GM18511 (cell line): ENCODE results near the gene CENPH.
"Not testable (repeated sequence)": the region's sequence is repeated elsewhere in the genome, so short reads cannot be mapped to it uniquely, and the experiment has no call there.

Source experiments
- ATAC-seq: cut with Tn5 transposase; IDR thresholded peaks from one replicate; pipeline ENCODE4 v1.9.1; 2021; ENCODE audit warnings: mild to moderate bottlenecking, moderate library complexity; ENCODE audit not compliant: unreplicated experiment

Gene CENPH

GRCh38 chr5:69189162-69190086 lies at the start of gene CENPH:
CENPH (plus strand) TSS chr5:69189583; CDS start chr5:69189635, 52 bp downstream.
- peak; percentile 96 for ATAC-seq

DNA sequence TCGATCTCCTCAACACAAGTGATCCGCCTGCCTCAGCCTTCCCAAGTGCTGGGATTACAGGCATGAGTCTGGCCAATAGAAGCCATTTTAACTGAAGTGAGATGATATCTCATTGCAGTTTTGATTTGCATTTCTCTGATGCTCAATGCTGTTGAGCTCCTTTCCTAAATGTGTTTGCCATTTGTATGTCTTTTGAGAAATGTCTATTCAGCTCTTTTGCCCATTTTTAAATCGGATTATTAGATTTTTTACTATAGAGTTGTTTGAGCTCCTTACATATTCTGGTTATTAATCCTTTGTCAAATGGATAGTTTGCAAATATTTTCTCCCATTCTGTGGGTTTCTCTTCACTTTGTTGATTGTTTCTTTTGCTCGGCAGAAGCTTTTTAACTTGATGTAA lies 49.1 kb upstream of the CENPH start:
- not testable (repeated sequence) for ATAC-seq

DNA sequence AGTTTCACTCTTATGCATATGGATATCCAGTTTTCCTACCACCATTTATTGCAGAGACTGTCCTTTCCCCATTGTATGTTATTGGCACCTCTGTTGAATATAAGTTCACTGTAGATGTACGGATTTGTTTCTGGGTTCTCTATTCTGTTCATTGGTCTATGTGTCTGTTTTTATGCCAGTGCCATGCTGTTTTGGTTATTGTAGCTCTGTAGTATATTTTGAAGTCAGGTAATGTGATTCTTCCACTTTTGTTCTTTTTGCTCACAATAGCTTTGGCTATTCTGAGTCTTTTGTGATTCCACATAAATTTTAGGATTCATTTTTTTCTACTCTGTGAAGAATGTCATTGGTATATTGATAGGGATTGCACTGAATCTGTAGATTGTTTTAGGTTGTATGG lies 48.6 kb upstream of the CENPH start:
- ATAC-seq: no peak

DNA sequence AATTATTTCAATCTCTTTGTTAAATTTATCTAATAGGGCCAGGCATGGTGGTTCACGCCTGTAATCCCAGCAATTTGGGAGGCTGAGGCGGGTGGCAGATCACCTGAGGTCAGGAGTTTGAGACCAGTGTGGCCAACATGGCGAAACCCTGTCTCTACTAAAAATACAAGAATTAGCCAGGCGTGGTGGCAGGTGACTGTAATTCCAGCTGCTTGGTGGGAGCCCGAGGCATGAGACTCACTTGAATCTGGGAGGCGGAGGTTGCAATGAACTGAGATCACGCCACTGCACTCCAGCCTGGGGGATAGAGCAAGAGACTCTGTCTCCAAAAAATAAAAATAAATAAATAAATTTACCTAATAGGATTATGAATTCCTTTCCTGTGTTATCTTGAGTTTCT lies 40.8 kb upstream of the CENPH start:
- not testable (repeated sequence) for ATAC-seq

DNA sequence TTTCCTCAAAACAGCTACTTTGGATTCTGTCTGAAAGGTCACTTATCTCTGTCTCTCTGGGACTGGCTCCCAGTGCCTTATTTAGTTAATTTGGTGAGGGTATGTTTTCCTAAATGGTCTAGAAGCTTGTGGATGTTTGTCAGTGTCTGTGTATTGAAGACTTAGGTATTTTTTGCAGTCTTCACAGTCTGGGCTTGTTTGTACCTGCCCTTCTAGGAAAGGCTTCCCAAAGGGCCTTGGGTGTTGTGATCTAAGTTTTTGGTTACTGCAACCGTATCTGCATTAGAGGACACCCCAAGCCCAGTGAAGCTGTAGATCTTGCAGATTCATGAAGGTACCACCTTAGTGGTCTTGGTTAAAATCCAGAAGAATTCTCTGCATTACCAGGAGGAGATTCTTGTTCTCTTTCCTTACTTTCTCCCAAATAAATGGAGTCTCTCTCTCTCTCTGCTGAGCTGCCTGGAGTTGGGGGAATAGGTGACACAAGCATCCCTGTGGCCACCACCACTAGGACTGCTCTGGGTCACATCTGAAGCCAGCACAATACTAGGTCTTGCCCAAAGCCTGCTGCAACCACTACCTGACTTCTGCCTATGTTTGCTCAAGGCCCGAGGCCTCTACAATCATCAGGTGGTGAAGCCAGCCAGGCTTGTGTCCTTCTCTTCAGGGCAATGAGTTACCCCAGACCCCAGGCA lies 40.3 kb upstream of the CENPH start:
- ATAC-seq: no peak

- ATAC-seq: no peak
Measured at GRCh38 chr5:69149676-69150010, 39.7 kb upstream of the CENPH start.

DNA sequence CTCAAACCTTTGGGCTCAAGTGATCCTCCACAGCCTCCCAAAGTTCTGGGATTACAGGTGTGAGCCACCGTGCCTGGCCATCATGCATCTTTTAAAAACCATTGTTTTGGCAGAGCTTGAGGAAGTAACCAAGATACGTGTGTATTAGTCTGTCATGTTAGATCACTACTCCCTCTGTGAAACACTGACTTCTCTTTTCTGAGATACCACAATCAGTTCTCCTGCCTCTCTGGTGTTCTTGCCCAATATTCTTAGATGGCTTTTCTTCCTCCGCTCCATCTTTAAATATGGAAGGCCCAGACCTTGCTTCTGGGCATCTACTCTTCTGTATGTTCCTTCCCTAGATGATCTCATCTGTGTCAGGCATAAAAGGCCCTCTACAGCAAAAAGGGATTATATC lies 36.7 kb upstream of the CENPH start:
- ATAC-seq: no peak

- ATAC-seq: no peak
Measured at GRCh38 chr5:69156456-69156855, 32.9 kb upstream of the CENPH start.

DNA sequence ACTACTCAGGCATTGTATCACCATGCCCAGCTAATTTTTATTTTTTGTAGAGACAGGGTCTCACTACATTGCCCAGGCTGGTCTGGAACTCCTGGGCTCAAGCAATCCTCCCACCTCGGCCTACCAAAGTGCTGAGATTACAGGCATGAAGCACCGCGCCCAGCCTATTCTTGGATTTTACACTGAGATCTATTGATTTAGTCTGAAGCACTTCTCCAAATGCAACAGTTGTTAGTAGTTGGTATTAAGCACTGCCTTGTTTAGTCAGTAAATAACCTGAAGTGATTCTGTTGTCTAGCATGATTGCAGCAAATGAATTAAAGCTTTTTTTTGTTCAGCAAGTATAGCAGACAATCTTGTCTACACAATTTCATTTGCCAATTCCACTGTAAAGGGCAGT lies 31.3 kb upstream of the CENPH start:
- ATAC-seq: no peak

GRCh38 chr5:69160651-69161050 lies 28.7 kb upstream of the CENPH start:
- ATAC-seq: no peak

DNA sequence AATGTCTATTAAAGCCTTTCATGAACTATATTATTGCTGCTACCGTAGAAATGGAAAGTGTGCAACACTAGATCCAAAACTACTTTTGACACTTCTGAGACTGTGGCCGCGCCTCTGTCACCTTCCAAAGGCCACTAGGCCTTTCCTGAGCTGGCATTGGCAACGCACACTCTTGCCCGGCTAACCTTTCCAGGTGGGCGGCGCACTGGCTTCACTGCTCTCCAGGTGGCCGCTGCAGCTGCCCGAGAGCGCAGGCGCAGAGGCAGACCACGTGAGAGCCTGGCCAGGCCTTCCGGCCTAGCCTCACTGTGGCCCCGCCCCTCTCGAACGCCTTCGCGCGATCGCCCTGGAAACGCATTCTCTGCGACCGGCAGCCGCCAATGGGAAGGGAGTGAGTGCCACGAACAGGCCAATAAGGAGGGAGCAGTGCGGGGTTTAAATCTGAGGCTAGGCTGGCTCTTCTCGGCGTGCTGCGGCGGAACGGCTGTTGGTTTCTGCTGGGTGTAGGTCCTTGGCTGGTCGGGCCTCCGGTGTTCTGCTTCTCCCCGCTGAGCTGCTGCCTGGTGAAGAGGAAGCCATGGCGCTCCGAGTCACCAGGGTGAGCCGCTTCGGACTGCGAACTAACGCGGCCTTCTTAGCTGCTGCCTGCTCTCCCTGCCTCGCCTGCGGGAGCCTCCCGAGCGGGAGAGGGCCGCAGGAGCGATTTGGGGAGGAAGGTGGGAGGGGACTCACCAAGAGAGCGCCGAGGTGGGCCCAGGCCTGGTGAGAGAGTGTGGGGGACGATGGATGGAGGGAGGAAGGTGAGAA lies 22.5 kb upstream of the CENPH start, which contains the start of gene CCNB1:
CCNB1 (plus strand) TSS at position 465 of the 807 bp plus-strand sequence; CDS start at position 578, 113 bp downstream.
- peak; percentile 100 for ATAC-seq

DNA sequence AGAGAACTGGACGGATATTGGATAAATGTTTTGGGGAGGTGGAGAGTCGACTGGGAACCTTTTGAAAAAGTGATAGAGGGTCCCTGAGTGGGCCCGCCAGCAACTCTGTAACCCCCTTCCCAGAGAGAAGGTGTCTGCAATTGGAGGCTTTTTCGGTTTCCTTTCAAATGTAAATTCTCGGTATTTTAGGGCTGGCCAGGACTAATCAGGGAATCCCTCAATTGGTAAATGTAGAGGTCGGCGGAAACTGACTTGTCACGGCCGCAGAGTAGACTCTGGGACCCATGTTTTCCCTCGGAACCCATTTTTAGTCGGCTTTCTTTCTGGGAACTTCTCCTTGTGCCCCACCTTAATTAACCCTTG lies 21.9 kb upstream of the CENPH start:
- no peak for ATAC-seq

GRCh38 chr5:69167929-69168328 lies 21.5 kb upstream of the CENPH start:
- ATAC-seq: no peak

- no peak for ATAC-seq
Measured at GRCh38 chr5:69170495-69170894, 18.9 kb upstream of the CENPH start.

GRCh38 chr5:69170969-69171368 lies 18.4 kb upstream of the CENPH start:
- no peak for ATAC-seq

- not testable (repeated sequence) for ATAC-seq
Measured at GRCh38 chr5:69181659-69182293, 7.6 kb upstream of the CENPH start.

- ATAC-seq: no peak
Measured at GRCh38 chr5:69184621-69185020, 4.8 kb upstream of the CENPH start.

- no peak for ATAC-seq
Measured at GRCh38 chr5:69187342-69187741, 2.0 kb upstream of the CENPH start.

GRCh38 chr5:69188811-69189161 lies 597 bp upstream of the CENPH start:
- ATAC-seq: no peak

DNA sequence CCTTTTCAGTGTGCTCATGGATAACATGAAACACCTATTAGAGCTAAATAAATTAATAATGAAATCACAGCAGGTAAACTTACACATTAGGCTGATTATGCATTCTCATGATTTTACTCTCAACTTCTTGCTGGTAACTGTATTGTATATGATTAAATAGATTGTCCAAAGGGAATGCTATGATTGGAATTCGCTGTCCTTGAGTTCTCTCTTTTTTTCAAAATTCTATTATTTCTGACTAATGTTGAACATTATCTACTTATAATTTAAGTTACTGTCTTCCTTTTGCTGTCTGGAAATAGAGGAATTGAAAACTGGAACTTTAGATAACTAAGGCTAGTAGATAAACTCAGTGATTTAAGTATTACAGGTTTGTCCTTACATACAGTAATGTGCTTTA lies 13.1 kb downstream of the CENPH start:
- ATAC-seq: no peak
